CD4-positive, alpha-beta T cell treated with Interleukin-15 for 4 hours (primary cell): ENCODE results near the gene XPOT.
"Not testable (repeated sequence)": the region's sequence is repeated elsewhere in the genome, so short reads cannot be mapped to it uniquely, and the experiment has no call there.

Experiments used
- DNase-seq: peaks from one replicate; pipeline ENCODE4 v3.0.0-alpha.2; 2020; ENCODE audit warnings: low spot score

Gene XPOT

GRCh38 chr12:64403707-64404469, at the start of gene XPOT:
Gene XPOT (plus strand): TSS chr12:64404392. CDS start chr12:64410036, 5,644 bp downstream.
- peak; percentile 94 for DNase-seq

GRCh38 chr12:64356209-64356608, 48.0 kb upstream of the XPOT start:
- DNase-seq, result not testable (repeated sequence)

- not testable (repeated sequence) for DNase-seq
Measured at GRCh38 chr12:64361173-64361572, 43.0 kb upstream of the XPOT start.

- DNase-seq, result no peak
Measured at GRCh38 chr12:64362721-64363305, 41.4 kb upstream of the XPOT start.

- DNase-seq, result no peak
Measured at GRCh38 chr12:64383675-64384074, 20.5 kb upstream of the XPOT start.

GRCh38 chr12:64385019-64385418, 19.2 kb upstream of the XPOT start:
- DNase-seq, result peak; percentile 39

GRCh38 chr12:64385468-64385867, 18.7 kb upstream of the XPOT start:
- peak; percentile 45 for DNase-seq

GRCh38 chr12:64387197-64387816, 16.9 kb upstream of the XPOT start:
- DNase-seq, result no peak

- no peak for DNase-seq
Measured at GRCh38 chr12:64389154-64389553, 15.0 kb upstream of the XPOT start.

- DNase-seq, result no peak
Measured at GRCh38 chr12:64390275-64390851, 13.8 kb upstream of the XPOT start, which contains the start of gene C12orf56. Gene C12orf56 (minus strand): TSS chr12:64390758. CDS start chr12:64390565, 193 bp downstream.

- peak; percentile 47 for DNase-seq
Measured at GRCh38 chr12:64392221-64392620, 12.0 kb upstream of the XPOT start.

GRCh38 chr12:64395739-64396138, 8.5 kb upstream of the XPOT start:
- DNase-seq, result no peak

GRCh38 chr12:64400041-64400440, 4.2 kb upstream of the XPOT start:
- peak; percentile 57 for DNase-seq

GRCh38 chr12:64402181-64402580, 2.0 kb upstream of the XPOT start:
- DNase-seq, result no peak

GRCh38 chr12:64404470-64405256, 471 bp downstream of the XPOT start:
- DNase-seq, result peak; percentile 51

GRCh38 chr12:64407342-64408223, 3.4 kb downstream of the XPOT start:
- DNase-seq, result no peak

- DNase-seq, result no peak
Measured at GRCh38 chr12:64411427-64411826, 7.2 kb downstream of the XPOT start.

- no peak for DNase-seq
Measured at GRCh38 chr12:64412459-64412858, 8.3 kb downstream of the XPOT start.

- DNase-seq, result no peak
Measured at GRCh38 chr12:64413884-64414283, 9.7 kb downstream of the XPOT start.

GRCh38 chr12:64418209-64418608, 14.0 kb downstream of the XPOT start:
- DNase-seq, result no peak

- no peak for DNase-seq
Measured at GRCh38 chr12:64419696-64420095, 15.5 kb downstream of the XPOT start.
